Measurements from ENCODE around the gene SLF2. TPM values are rescaled to one million over a fixed set of nuclear protein-coding genes. Genes with fewer than 3 reads are reported as not detected.
A peak's percentile ranks its signal among the peaks of the same experiment; 100 is the strongest.

The SLF2 gene
- total and polyA plus RNA-seq, 2 of the 8 experiments (the other 6 are each of a cell fraction or from before 2014, with no cell fraction given): 5.5 to 20.9 TPM

- H2AFZ ChIP-seq (ENCODE audit: low read length): no peak overlapping the region
Measured at GRCh38 chr10:100988166-100988565, 75.4 kb downstream of the SLF2 start.

More at GRCh38 chr10:100988166-100988565, 75.4 kb downstream of the SLF2 start:
- peaks cover 15% of the 10 kb centered on the region for H3K79me1 ChIP-seq (ENCODE audit: low read depth, low read length)
- H2BK5ac ChIP-seq (ENCODE audit: low read depth, low read length): no peak overlapping the region; the same call in 1 of the 2 replicates
- H3K23me2 ChIP-seq (ENCODE audit: low read depth, low read length): peaks cover 9% of the 10 kb centered on the region; the same call in 1 of the 2 replicates
- no peak overlapping the region for H4K91ac ChIP-seq (replicated peaks; ENCODE audit: insufficient read length, low read length)
- H3K14ac ChIP-seq (ENCODE audit: insufficient read length): no peak overlapping the region
- 69% methylated on average over 10 of the region's 10 CpGs; no CpG with 5 or more reads in 1 of the 2 experiments for WGBS, 2 experiments (ENCODE audit: extremely low coverage in 1 of 2, insufficient coverage in 1 of 2, insufficient read length in 1 of 2, insufficient replicate concordance in 2 of 2, low coverage in 1 of 2, low lambda C conversion rate in 2 of 2, missing lambda C conversion rate in 1 of 2)
- H3K4me3 ChIP-seq (ENCODE audit: extremely low read depth in 1 of 4, insufficient read depth in 2 of 4, low read depth in 3 of 4, low read length in 4 of 4): peak overlapping the region; percentile 68 to 92 (median 80)
- peak overlapping the region in 3 of 4 experiments; percentile 80 to 84 (median 83); a peak in 6 of 7 replicates for H3K9ac ChIP-seq (replicated peaks in 1 of 4; ENCODE audit: extremely low read depth in 1 of 4, low read depth in 3 of 4, low read length in 3 of 4)
- CTCF ChIA-PET (ENCODE audit: partially characterized antibody): interaction anchor here (0.6 to 26.8 kb wide), 7 partner anchors 9 to 90 kb away, joined by 3 to 464 read pairs (median 10); partner anchors contain the start of gene SEMA4G
- H3K36me3 ChIP-seq (ENCODE audit: control insufficient read depth in 2 of 4, insufficient read depth in 4 of 4, low read length in 3 of 4): peaks cover 15 to 40% (median 29%) of the 10 kb centered on the region in 4 experiments
- no peak overlapping the region for H2BK15ac ChIP-seq (ENCODE audit: low read length)
- H4K5ac ChIP-seq (ENCODE audit: insufficient read length, low read depth, low read length): no peak overlapping the region
- no peaks in the 10 kb centered on the region for H3K27me3 ChIP-seq (replicated peaks in 1 of 4; ENCODE audit: control insufficient read depth in 3 of 4, extremely low read depth in 1 of 4, insufficient read depth in 3 of 4, low read length in 3 of 4)
- no peak overlapping the region for H2BK12ac ChIP-seq (ENCODE audit: low read depth, low read length)
- H3K4me1 ChIP-seq (replicated peaks in 1 of 4; ENCODE audit: control insufficient read depth in 3 of 4, insufficient read depth in 4 of 4, low read length in 3 of 4): peaks cover 0 to 12% (median 5%) of the 10 kb centered on the region in 4 experiments; a peak in 4 of 7 replicates
- H3K56ac ChIP-seq (replicated peaks; ENCODE audit: insufficient read length, low read depth, low read length): no peak overlapping the region
- H2BK120ac ChIP-seq (replicated peaks; ENCODE audit: low read depth, low read length): no peak overlapping the region
- no peaks in the 10 kb centered on the region for H3K9me3 ChIP-seq (ENCODE audit: insufficient read depth in 2 of 2, low read depth in 1 of 2, low read length in 1 of 2)
- H2BK20ac ChIP-seq (ENCODE audit: low read length): no peak overlapping the region
- H3K27ac ChIP-seq (ENCODE audit: low read depth, low read length): peak overlapping the region; percentile 37
- no peak for DNase-seq (ENCODE audit: low read depth in 1 of 2, low spot score in 2 of 2)
- peaks cover 17 to 51% of the 10 kb centered on the region in 2 experiments for H3K79me2 ChIP-seq (ENCODE audit: control insufficient read depth in 1 of 2, insufficient read depth in 2 of 2, low read length in 2 of 2)
- H3K18ac ChIP-seq (ENCODE audit: extremely low read depth, low read length): no peak overlapping the region
- no peak for FAIRE-seq
- peaks cover 7 to 18% of the 10 kb centered on the region in 2 experiments for H4K20me1 ChIP-seq (replicated peaks in 1 of 2; ENCODE audit: control insufficient read depth in 1 of 2, insufficient read depth in 2 of 2, low read length in 2 of 2)
- peak overlapping the region; percentile 58 for H3K4ac ChIP-seq (replicated peaks; ENCODE audit: insufficient read length, low read depth, low read length)
- no peak overlapping the region for H3K23ac ChIP-seq (ENCODE audit: insufficient read length)
- TF ChIP-seq RXRA (IDR thresholded peaks at IDR 0.05; ENCODE audit: insufficient read depth, low read depth, low read length) (no peak), CEBPB (IDR thresholded peaks at IDR 0.05; ENCODE audit: low read depth, low read length) (no peak)
- TF ChIP-seq, protein P1, sequence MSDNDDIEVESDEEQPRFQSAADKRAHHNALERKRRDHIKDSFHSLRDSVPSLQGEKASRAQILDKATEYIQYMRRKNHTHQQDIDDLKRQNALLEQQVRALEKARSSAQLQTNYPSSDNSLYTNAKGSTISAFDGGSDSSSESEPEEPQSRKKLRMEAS (IDR thresholded peaks at IDR 0.05): no peak
- POLR2A ChIA-PET (ENCODE audit: partially characterized antibody): interaction anchor here (0.7 to 6.8 kb wide), 8 partner anchors 10 to 30 kb away, joined by 3 to 38 read pairs (median 4); partner anchors contain the start of genes LZTS2 and SEMA4G
- H4K8ac ChIP-seq (ENCODE audit: extremely low read depth, insufficient read depth, low read length): peak overlapping the region; percentile 75; the same call in 1 of the 2 replicates
- H2AK5ac ChIP-seq (ENCODE audit: low read depth, low read length): peak overlapping the region; percentile 86; the same call in 1 of the 2 replicates
- peak overlapping the region; percentile 85 to 98 for H3K4me2 ChIP-seq (ENCODE audit: insufficient read depth in 1 of 2, low read depth in 2 of 2, low read length in 2 of 2)
